IPS DF 19.7 (cell line): ENCODE results near the gene CDON.

Experiments used
- DNase-seq: peaks from one replicate; pipeline ENCODE4 v3.0.0-alpha.2; 2013; ENCODE audit warnings: low read depth, low spot score

CDON gene

GRCh38 chr11:125944350-125945010 is 118.2 kb downstream of the CDON start:
- no peak for DNase-seq

DNA sequence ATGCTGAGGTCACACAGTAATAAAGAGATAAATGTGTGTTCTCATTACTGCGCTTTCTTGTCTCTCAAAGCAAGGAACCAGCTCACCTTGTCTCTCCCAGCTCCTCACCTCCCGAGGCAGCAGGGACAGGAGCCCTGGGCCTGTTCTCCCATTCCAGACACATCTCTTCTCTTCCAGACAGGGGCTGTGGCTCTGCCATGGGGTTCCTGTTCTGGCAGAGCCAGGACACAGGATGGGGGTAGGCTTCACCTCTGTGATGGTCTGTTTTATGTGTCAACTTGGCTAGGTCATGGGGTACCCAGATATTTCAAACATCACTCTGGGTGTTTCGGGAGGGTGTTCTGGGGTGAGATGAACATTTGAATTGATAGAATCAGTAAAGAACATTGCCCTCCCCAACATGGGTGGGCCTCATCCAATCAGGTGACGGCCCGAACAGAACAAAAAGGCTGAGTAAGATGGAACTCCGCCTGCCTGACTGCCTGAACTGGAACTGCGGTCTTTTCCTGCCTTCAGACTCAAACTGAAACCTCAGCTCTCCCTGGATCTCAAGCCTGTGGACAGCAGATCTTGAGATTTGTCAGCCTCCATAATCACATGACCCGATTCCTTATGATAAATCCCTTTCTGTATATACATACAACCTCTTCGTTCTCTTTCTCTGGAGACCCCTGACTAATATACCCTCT is 118.9 kb downstream of the CDON start:
- DNase-seq = no peak

DNA sequence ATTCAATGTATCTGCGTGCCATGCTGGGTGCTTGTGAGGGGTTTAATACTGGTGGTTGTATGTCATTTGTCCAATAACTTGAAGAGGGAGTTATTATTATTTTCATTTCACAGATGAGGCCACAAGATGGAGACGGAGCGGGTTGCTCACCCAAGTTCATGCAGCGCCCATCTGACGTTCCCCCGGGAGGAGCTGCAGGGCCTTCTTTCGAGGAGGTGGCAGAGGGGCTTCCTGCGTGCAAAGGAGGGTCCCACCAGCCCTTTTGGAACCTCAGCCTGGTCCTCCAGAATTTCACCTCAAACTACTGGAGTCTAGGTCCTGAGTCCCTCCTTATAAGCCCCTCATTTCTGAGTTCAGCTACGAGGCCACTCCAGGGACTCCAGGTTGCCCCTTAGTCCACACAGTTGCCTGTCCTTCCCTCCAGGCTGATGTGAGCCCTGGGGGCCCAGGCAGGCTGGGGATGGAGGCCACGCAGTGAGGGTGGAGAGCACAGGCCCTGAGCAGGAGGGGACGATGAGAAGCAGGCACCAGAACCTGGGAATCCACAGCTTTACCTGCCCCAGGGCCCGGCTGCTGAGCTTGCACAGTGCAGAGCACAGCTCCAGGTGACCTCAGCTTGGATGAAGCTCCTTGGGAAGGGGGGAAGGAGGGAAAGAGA is 119.8 kb downstream of the CDON start:
- DNase-seq = no peak

DNA sequence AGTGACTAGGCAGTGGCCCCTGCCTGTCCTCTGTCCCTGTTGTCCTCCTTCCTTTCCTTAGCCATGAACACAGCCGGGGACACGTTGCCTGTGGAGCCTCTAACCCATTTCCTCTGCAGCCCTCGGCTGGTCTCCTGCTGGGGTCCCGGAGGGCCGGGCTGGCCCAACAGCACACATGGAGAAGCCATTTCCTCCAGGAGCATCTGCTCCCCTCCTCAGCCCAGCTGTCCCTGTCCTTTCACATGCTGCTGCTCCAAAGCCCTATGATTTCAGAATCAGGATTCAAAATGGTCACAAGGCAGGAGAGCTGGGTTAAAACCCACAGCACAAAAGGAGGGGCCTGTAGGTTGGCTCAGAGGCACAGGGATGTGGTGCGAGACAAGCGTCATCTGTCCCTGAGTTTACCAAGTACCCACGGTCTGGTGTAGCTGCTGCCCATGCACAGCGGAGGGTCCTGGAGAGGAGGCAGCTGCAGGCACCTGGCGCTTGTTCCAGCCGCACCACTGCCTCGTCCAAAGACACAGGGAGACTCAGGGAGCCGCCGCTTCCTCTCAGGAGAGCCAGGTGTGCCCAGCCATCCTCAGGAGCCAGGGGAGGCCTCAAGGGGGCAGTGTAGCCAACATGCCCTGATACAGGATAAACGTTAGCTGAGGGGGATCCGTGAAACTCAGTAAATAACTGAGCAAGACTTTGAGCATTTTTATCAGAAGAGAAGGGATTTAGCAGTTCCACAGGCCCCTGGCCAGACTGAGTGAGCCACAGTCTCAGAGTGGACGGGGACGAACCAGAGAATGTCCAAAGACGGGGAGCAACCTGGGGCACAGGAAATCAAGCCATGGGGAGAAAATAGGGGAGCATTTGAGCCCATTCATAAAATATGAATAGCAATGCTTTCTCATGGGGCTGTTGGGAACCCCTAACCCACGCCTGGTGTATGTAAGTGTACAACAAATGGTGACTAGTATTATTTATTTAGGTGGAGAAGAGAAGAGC is 120.8 kb downstream of the CDON start:
- DNase-seq = peak; percentile 65

GRCh38 chr11:125941267-125941618 is 121.4 kb downstream of the CDON start:
- no peak for DNase-seq

GRCh38 chr11:125940145-125940544 is 122.5 kb downstream of the CDON start:
- no peak for DNase-seq

DNA sequence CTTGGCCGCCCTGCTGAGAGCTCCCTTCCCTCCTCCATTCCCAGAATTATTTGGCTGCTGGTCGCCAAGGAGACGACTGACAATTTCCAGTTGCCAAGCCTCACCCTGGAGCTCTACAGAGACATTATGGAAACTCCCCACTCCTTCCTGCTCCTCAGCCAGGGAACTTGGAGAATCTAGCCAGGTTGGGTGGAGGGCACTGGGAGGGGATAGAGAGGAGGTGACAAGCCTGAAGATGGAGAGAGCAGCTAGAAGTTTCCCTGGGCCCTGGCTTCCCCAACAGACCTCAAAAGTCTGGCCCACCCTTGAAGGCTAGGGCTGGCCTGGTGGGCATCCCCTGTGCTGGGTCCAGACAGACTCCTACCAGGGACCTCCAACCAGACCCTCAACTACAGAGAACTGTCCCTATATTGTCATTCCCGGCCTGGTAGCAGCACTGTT is 123.6 kb downstream of the CDON start:
- no peak for DNase-seq

DNA sequence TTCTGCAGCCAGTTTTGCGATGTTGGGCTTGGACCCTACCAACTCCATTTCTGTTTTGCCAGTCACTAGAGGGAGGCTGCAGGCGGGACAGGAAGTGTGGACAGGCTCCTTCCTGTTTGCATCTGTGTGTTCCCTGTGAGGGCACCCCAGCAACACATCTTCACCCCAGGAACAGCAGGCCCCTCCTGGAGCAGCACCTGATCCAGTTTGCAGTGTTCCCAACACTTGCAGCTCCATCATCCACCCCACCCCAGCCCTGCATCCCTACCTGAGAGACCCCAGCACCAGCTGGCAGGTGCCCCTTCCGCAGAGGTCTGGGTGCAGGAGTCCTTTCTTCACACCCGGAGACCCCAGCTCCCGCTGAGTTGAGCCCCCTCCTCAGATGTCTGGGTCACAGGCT is 124.2 kb downstream of the CDON start:
- DNase-seq = no peak

- DNase-seq = no peak
Measured at GRCh38 chr11:125935618-125936199, 127.0 kb downstream of the CDON start.

DNA sequence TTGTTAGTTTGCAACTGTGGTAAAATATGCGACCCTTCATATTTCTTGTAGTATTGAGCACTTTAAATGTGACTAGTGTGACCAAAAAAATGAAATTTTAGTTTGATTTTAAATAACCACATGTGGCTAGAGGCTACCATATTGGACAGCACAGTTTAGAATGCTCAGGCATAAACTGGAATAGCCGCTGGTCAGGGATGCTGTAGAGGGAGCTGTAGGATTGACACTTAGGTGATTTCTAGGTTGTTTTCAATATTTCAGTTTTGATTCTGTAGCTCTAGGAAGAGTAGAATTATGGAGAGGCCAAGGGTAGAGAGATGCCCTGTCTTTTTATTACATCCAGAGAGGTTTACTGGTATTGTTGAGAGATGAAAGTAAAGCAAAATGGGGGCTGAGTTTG is 127.6 kb downstream of the CDON start:
- no peak for DNase-seq

- no peak for DNase-seq
Measured at GRCh38 chr11:125934473-125934872, 128.2 kb downstream of the CDON start.

GRCh38 chr11:125933030-125933813 is 129.4 kb downstream of the CDON start:
- no peak for DNase-seq

- DNase-seq = no peak
Measured at GRCh38 chr11:125932301-125932700, 130.4 kb downstream of the CDON start.

DNA sequence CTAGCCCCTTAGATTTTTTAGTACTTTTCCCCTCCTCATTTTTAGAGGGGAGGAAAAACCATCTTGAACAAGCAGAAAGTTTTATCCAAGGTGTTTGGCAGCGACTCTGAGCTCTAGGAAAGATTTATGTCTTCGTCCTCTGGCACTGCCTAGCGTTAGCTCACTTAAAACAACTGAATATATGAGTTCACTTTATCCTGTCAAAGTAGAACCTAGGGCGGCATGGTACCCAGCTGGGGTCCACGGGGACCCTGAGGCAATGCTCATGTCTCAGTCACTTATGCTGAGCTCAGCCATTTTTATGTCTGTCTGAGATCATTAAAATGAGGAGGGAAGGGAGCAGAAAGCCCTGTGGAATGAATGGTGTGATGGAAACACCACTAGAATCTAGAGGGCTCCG is 131.0 kb downstream of the CDON start:
- DNase-seq = no peak

DNA sequence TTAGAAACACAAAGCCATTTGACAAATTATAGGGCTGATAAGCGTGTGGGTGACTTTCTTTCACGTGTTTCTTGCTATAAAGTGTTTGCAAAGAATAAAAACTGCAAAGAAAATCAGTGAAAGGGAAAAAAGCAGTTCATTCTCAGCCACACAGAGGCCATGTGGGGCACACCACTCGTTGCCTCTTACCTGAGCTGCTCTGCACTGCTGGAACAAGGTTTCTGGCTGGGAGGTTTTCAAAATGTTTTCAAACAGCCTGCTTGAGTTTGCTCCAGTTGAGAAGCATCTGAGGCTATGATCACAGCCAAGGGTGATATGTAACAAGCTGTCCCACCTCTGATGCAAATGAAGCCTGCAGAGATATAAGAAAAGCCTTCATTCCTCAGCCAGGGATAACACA is 131.6 kb downstream of the CDON start:
- no peak for DNase-seq

DNA sequence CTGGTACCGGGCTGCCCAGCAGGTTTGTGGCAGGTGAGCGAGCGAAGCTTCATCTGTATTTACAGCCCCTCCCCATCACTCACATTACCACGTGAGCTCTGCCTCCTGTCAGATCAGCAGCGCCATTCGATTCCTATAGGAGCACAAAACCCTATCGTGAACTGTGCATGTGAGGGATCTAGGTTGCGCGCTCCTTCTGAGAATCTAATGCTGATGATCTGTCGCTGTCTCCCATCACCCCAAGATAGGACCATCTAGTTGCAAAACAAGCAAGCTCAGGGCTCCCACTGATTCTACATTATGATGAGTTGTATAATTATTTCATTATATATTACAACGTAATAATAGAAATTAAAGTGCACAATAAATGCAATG is 132.6 kb downstream of the CDON start:
- DNase-seq = no peak

GRCh38 chr11:125929445-125930075 is 133.1 kb downstream of the CDON start:
- DNase-seq = no peak

GRCh38 chr11:125926682-125927081 is 136.0 kb downstream of the CDON start:
- DNase-seq = no peak

DNA sequence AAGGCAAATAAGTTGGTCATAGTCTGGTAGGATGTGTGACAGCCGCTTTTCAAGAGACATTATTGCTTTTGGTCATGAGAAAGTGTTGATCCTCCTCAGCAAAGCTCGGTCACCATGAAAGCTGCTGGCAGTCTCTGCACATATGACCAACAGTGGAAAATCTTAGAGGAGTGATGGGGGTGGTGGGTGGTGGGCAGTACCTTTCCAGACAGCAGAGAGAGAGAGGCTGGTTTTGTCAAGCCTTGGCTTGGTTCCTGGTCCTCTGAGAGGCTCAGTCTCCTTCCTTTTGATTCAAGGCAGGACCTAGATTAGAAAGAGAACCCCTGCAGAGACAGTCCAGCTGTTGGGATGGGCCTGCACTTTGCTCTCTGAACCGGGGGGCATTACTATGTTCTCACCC is 136.9 kb downstream of the CDON start:
- DNase-seq = no peak

DNA sequence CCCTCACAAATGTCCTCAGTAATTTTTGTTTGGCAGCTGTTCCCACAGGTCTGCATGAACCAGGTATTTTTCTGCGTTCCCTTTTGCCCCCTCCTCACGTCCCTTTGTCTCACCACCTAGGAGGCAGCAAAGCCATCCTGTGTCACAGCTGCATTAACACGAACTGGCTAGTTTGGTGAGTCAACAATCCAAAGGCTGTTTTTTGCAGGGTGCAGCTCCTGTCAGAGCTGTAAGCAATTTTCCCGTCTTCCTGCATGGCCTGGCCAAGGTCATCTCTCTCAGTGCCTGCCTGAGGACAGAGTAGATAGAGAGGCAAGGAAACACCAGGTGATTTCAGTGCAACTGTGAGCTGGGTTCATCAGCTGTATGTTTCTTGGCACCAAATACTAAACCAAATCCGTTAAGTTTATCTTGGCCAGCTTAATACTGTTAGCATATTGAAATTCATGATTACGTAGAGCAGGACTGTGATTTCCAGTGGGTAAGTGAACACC is 137.4 kb downstream of the CDON start:
- DNase-seq = no peak
